Body of pancreas (tissue), 4 donors: ENCODE results near the gene UTP14A. TPM values are rescaled to one million over a fixed set of nuclear protein-coding genes. Genes with fewer than 3 reads are reported as not detected.
A peak's percentile ranks its signal among the peaks of the same experiment; 100 is the strongest.

Experiments used
- ATAC-seq: fragments of 150-250 bp; one replicate; pipeline ENCODE4 v1.9.1; 2016
- DNase-seq, 4 donors: peaks; one replicate each; pipeline ENCODE4 v3.0.0-alpha.2; 2019
- H3K27ac ChIP-seq, 4 donors: fragments of 200-600 bp; sonication (generic); 1 replicate in 3 of 4; 2 replicates in 1 of 4; pipeline versions ENCODE4 v1.5.1 to v1.6.1; 2016 to 2019; ENCODE audit warnings: mild to moderate bottlenecking in 1 of 4, mixed read lengths in 1 of 4, moderate library complexity in 1 of 4
- H3K27me3 ChIP-seq, 2 donors: fragments of 200-600 bp; sonication (generic); one replicate each; pipeline ENCODE4 v1.6.0; 2016; ENCODE audit warnings: mild to moderate bottlenecking in 1 of 2
- H3K36me3 ChIP-seq, 2 donors: fragments of 200-600 bp; sonication (generic); replicated peaks in 1 of 2; 2 replicates each; pipeline ENCODE4 v1.5.1; 2016; ENCODE audit warnings: low read depth in 2 of 2; ENCODE audit not compliant: insufficient read depth in 1 of 2
- H3K4me1 ChIP-seq: fragments of 200-600 bp; sonication (generic); one replicate; pipeline ENCODE4 v1.6.0; 2016
- H3K4me3 ChIP-seq, 2 donors: fragments of 200-600 bp; sonication (generic); 1 replicate in 1 of 2; 2 replicates in 1 of 2; pipeline ENCODE4 v1.5.1; 2016 to 2019
- H3K9me3 ChIP-seq, 3 donors: fragments of 200-600 bp; sonication (generic); 1 replicate in 2 of 3; 2 replicates in 1 of 3; pipeline ENCODE4 v1.5.1; 2016
- POLR2A ChIP-seq, 3 donors: fragments of 450-650 bp; IDR thresholded peaks; one replicate each; pipeline ENCODE4 v1.6.1; 2016; ENCODE audit warnings: antibody characterized with exemption in 3 of 3, mild to moderate bottlenecking in 2 of 3
- WGBS, 2 donors: methylation state at CpG; one replicate each; pipeline ENCODE4 v1.1.5; 2017; 5-methylcytosine and 5-hydroxymethylcytosine counted together
- intact Hi-C: fragments of 100-400 bp; cut with DNase I; formaldehyde crosslinking; loops from one replicate; pipeline ENCODE4 v1.15.1; 2023
- total RNA-seq, 2 donors: library from RNA; depleted of rRNA; stranded (reverse); fragments of >200 nt; gene quantifications; one replicate each; pipeline ENCODE4 v1.1.0, GENCODE V29; 2016
- TF ChIP-seq, protein P1 (sequence below), 7 experiments: fragments of 450-650 bp in 4 of 7; fragments of 200-600 bp in 3 of 7; sonication (generic) in 3 of 7; IDR thresholded peaks; one replicate each; pipeline ENCODE4 v1.5.1; 2016 to 2019; ENCODE audit warnings: antibody characterized with exemption in 7 of 7

UTP14A gene
- total RNA-seq, 2 donors from 2014 or later: 10.9 to 13.8 TPM

DNA sequence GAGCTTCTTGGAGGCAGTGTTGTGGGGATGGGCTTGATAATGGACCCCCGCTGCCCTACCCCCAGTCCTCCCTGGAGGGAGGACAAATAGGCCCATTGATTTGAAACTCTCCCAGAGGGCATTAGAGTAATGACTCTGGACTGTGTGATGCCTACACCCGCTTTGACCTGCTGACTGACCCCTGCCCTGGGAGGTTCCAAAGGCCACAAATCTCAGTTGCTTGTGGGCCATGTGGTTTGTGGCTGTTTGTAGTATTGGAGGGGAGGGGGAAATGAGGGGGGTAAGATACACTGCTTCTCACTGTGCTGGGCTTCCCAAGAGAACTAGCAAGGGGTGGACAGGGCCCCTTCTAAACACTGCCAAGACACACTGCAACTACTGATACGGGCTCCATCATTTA, 48.8 kb downstream of the UTP14A start:
- Histone ChIP-seq H3K4me3 (no peak overlapping the region), H3K27me3 (no peaks in the 10 kb centered on the region), H3K27ac (no peak overlapping the region), H3K9me3 (no peaks in the 10 kb centered on the region), H3K36me3 (no peaks in the 10 kb centered on the region), H3K4me1 (peaks cover 15% of the 10 kb centered on the region)
- ATAC-seq (no peak), DNase-seq (no peak)
- 83 to 100% methylated on average over 1 to 3 of the region's 3 CpGs for WGBS, 2 donors
- intact Hi-C loops: no loop called here
- TF ChIP-seq POLR2A (IDR thresholded peaks at IDR 0.05): no peak
- TF ChIP-seq, protein P1, sequence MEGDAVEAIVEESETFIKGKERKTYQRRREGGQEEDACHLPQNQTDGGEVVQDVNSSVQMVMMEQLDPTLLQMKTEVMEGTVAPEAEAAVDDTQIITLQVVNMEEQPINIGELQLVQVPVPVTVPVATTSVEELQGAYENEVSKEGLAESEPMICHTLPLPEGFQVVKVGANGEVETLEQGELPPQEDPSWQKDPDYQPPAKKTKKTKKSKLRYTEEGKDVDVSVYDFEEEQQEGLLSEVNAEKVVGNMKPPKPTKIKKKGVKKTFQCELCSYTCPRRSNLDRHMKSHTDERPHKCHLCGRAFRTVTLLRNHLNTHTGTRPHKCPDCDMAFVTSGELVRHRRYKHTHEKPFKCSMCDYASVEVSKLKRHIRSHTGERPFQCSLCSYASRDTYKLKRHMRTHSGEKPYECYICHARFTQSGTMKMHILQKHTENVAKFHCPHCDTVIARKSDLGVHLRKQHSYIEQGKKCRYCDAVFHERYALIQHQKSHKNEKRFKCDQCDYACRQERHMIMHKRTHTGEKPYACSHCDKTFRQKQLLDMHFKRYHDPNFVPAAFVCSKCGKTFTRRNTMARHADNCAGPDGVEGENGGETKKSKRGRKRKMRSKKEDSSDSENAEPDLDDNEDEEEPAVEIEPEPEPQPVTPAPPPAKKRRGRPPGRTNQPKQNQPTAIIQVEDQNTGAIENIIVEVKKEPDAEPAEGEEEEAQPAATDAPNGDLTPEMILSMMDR (IDR thresholded peaks at IDR 0.05): no peak

DNA sequence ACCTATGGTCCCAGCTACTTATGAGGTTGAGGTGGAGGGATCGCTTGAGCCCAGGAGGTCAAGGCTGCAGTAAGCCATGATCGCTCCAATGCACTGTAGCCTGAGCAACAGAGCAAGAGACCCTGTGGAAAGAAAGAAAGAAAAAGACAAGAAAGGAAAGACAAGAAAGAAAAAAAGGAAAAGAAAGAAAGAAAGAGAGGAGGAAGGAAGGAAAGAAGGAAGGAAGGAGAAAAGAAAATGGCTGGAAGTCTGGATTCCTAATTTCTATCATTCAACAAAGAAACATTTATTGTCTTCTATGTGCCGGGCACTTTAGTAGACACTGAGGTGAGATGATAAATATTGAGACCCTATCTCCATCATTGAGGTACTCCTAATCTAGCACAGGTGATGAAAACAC, 49.7 kb downstream of the UTP14A start:
- TF ChIP-seq, protein P1 (IDR thresholded peaks at IDR 0.05): no peak
- no peak for TF ChIP-seq POLR2A (IDR thresholded peaks at IDR 0.05)
- H3K36me3 ChIP-seq: no peaks in the 10 kb centered on the region
- H3K9me3 ChIP-seq: no peaks in the 10 kb centered on the region
- intact Hi-C loops: no loop called here
- peaks cover 15% of the 10 kb centered on the region for H3K4me1 ChIP-seq
- DNase-seq (no peak), ATAC-seq (no peak)
- H3K27ac ChIP-seq: no peak overlapping the region
- H3K4me3 ChIP-seq: no peak overlapping the region
- WGBS, 2 donors: 98 to 100% methylated on average over 1 to 3 of the region's 3 CpGs
- H3K27me3 ChIP-seq: no peaks in the 10 kb centered on the region

DNA sequence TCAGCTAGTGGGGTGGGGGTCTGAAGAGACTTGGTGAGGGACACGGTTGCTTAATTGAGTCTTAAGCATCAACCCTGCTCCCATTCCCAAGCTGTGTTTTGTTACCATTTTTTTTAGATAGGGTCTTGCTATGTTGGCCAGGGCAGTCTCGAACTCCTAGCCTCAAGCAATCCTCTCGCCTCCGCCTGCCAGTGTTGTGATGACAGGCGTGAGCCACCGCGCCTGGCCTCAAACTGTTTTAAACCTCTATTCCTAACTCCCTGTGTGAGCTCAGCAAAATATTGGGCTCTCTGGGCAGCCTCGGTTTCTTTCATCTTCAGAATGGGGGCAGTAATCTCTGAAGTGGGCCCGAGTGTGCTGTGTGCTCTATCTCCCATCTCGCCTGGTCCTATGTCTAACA, 50.2 kb downstream of the UTP14A start:
- H3K27ac ChIP-seq: no peak overlapping the region
- intact Hi-C loops: no loop called here
- H3K27me3 ChIP-seq: no peaks in the 10 kb centered on the region
- peaks cover 15% of the 10 kb centered on the region for H3K4me1 ChIP-seq
- no peaks in the 10 kb centered on the region for H3K36me3 ChIP-seq
- DNase-seq (no peak), ATAC-seq (no peak)
- no peaks in the 10 kb centered on the region for H3K9me3 ChIP-seq
- 91 to 92% methylated on average over 10 of the region's 10 CpGs for WGBS, 2 donors
- H3K4me3 ChIP-seq: no peak overlapping the region
- TF ChIP-seq POLR2A (IDR thresholded peaks at IDR 0.05): no peak
- TF ChIP-seq, protein P1 (IDR thresholded peaks at IDR 0.05): no peak

DNA sequence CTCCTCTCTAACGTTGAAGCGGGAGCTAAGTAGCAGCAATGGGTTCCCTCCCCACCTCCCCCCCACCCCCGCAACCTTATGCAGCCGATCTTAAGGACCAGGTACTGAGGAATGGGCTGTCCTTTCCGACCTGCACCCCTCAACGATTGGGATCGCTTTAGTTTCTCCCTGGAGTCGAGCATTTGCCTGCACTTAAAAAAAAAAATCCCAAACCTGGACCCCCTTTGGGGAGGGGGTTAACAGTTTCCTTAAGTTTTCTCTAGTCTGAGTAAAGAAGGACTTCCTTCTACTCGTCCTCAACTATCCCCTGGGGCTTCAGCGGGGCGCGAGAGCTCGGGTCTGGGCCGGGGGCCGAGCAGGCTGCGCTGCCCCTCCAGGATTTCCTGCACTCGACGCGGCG, 50.8 kb downstream of the UTP14A start:
- TF ChIP-seq, protein P1 (IDR thresholded peaks at IDR 0.05): no peak
- TF ChIP-seq POLR2A (IDR thresholded peaks at IDR 0.05): no peak
- ATAC-seq (no peak), DNase-seq (no peak)
- no peaks in the 10 kb centered on the region for H3K36me3 ChIP-seq
- no peaks in the 10 kb centered on the region for H3K27me3 ChIP-seq
- intact Hi-C loops: no loop called here
- peak overlapping the region in 3 of 4 donors; percentile 44 to 74 (median 55) for H3K27ac ChIP-seq
- no peaks in the 10 kb centered on the region for H3K9me3 ChIP-seq
- H3K4me1 ChIP-seq: peaks cover 21% of the 10 kb centered on the region
- H3K4me3 ChIP-seq: no peak overlapping the region
- 16 to 52% methylated on average over 7 to 13 of the region's 20 CpGs for WGBS, 2 donors
